GM13977 (cell line): ENCODE results near the gene DLGAP3.

Experiments
- DNase-seq: peaks from one replicate; pipeline ENCODE4 v3.0.0; 2012; ENCODE audit warnings: low spot score
- in situ Hi-C: fragments of 300-500 bp; cut with MboI; formaldehyde crosslinking; loops from one replicate; pipeline ENCODE4 v1.12.0; 2022; ENCODE audit warnings: low sequenced_read_pairs, low pct_unique_long_range_greater_than_20kb, mixed read lengths, inconsistent platforms; ENCODE audit not compliant: unreplicated experiment
- TF ChIP-seq, protein P1 (sequence below): IDR thresholded peaks from 2 replicates; pipeline ENCODE4 v1.5.1; 2012; ENCODE audit warnings: mild to moderate bottlenecking, control low read depth; ENCODE audit not compliant: insufficient read depth; ENCODE audit errors: extremely low read depth, missing control alignments

DLGAP3 gene

DNA sequence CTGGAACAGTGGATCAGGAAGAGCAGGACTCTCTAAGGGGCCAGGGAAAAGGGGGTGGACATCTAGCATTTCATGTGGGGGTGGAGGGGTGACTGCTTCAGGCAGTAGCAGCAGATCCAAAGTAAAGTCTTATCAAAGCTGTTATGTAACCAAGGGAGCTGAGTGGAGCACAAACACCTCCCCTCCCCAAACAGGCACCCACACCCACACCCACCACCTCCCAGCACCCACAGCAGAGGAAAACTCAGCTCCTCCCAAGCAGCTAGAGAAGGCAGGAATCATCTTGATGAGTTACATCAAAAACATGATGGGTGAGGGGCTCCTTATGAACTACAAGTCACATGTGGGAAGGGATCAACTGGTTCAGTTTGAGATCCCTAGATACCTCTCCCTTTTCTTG, 6.0 kb downstream of the DLGAP3 start:
- TF ChIP-seq, protein P1, sequence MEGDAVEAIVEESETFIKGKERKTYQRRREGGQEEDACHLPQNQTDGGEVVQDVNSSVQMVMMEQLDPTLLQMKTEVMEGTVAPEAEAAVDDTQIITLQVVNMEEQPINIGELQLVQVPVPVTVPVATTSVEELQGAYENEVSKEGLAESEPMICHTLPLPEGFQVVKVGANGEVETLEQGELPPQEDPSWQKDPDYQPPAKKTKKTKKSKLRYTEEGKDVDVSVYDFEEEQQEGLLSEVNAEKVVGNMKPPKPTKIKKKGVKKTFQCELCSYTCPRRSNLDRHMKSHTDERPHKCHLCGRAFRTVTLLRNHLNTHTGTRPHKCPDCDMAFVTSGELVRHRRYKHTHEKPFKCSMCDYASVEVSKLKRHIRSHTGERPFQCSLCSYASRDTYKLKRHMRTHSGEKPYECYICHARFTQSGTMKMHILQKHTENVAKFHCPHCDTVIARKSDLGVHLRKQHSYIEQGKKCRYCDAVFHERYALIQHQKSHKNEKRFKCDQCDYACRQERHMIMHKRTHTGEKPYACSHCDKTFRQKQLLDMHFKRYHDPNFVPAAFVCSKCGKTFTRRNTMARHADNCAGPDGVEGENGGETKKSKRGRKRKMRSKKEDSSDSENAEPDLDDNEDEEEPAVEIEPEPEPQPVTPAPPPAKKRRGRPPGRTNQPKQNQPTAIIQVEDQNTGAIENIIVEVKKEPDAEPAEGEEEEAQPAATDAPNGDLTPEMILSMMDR: no peak
- DNase-seq: no peak
- in situ Hi-C loops: no loop called here

- in situ Hi-C loops: no loop called here
- peak; percentile 65 for DNase-seq
- TF ChIP-seq, protein P1: no peak
Observed at GRCh38 chr1:34918977-34919561, 10.4 kb downstream of the DLGAP3 start.

DNA sequence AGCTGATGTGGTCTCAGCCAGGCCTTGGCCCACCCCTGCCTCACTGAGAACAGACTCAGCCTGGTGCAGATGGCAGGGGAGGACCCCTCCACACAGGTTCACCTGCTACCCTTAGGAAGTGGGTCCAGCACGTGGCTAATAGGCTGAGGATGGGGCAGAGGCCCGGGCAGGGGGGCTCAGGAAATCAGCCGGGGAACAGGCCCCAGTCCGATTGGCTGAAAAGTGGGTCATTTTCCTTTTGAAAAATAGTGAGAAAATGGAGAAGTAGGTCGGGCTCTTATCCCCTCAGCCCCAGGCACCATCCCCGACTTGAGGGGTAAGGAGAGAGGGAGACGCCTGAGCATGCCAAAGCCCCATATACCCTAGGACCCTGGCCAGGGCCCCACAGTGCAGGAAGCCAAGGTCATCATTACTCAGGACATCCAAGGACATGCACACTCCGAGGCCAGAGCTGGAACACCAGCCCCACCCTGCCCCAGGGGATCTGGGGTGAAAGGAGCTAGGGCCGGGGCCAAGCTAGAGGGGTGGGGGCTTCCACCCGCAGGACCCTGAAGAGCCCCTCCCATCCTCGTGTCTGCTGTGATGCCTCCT, 11.0 kb downstream of the DLGAP3 start:
- TF ChIP-seq, protein P1: no peak
- no peak for DNase-seq
- in situ Hi-C loops: no loop called here

DNA sequence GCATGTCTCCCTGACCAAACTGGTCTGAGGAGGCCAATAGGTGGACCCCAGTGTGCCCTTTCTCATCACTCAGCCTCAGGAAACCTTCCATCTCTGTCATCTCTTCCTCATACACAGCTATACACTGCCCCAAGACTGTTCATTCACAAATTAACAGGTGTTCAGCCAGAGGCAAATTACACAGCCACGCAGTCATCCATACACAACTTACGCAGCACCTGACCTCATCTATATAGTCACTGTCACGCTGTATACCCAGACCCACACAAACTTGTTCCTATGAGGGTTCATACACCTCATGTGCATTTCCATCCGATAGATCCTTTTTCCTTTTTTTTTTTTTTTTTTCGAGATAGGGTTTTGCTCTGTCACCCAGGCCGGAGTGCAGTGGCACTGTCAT, 12.4 kb downstream of the DLGAP3 start:
- no peak for DNase-seq
- TF ChIP-seq, protein P1: no peak
- in situ Hi-C loops: no loop called here

GRCh38 chr1:34916104-34916503, 13.3 kb downstream of the DLGAP3 start:
- in situ Hi-C loops: no loop called here
- no peak for DNase-seq
- TF ChIP-seq, protein P1: no peak

DNA sequence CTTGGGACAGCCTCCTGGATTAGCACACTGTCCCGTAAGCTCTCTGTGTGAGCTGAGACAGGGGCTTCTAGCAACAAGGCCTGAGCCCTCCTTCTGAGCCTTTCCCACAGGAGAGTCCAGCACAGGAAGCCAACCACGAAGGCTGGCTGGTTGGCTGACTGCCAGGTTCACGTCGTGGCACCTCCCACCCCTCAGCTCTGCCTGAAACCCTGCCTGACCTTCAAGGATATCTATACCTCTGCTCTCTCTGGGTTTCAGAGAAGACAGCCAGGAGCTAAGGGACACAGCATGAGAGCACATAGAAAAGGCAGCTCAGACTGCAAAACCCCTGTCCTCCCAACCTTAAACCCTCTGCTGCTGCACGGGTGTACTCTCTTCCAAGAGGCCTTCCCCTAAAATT, 13.9 kb downstream of the DLGAP3 start:
- DNase-seq: no peak
- TF ChIP-seq, protein P1: no peak
- in situ Hi-C loops: no loop called here

DNA sequence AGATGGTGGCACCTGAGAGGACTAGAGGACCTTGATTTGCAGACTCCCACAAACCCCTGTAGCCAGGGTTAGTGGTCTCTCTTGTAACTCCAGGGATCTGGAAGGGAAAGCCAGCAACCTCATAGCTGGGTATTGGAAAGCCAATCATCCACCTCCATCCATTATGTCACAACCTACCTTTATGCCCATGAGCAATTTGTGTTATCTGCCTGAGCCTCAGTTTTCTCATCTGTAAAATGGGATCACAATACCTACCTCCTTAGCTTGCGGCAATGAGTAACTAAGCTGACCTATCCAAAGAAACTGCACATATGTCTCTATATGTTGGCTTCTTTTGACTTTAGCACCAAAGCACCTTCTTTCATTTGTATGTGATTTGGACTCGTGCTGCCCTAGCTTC, 14.5 kb downstream of the DLGAP3 start:
- no peak for DNase-seq
- in situ Hi-C loops: no loop called here
- TF ChIP-seq, protein P1: no peak
